ENCODE data around the gene ST6GALNAC5. TPM values are rescaled to one million over a fixed set of nuclear protein-coding genes. Genes with fewer than 3 reads are reported as not detected.

The ST6GALNAC5 gene
- polyA plus RNA-seq, 1 donor, result 6.1 TPM

GRCh38 chr1:77025599-77025998 lies 158.3 kb downstream of the ST6GALNAC5 start:
- Histone ChIP-seq H3K4me1 (ENCODE audit: control insufficient read depth, insufficient read depth, low read length) (no peaks in the 10 kb centered on the region), H3K36me3 (ENCODE audit: control insufficient read depth, insufficient read depth, low read length) (no peaks in the 10 kb centered on the region), H3K27me3 (ENCODE audit: control insufficient read depth, insufficient read depth, low read length) (peaks cover 3% of the 10 kb centered on the region), H3K4me3 (ENCODE audit: low read length) (no peak overlapping the region), H3K27ac (ENCODE audit: low read length) (no peak overlapping the region), H3K9me3 (ENCODE audit: control insufficient read depth, low read depth, low read length) (no peaks in the 10 kb centered on the region)
- DNase-seq, result no peak
- WGBS (ENCODE audit: insufficient coverage, low lambda C conversion rate), result no CpG with 5 or more reads among the region's 5 CpGs

DNA sequence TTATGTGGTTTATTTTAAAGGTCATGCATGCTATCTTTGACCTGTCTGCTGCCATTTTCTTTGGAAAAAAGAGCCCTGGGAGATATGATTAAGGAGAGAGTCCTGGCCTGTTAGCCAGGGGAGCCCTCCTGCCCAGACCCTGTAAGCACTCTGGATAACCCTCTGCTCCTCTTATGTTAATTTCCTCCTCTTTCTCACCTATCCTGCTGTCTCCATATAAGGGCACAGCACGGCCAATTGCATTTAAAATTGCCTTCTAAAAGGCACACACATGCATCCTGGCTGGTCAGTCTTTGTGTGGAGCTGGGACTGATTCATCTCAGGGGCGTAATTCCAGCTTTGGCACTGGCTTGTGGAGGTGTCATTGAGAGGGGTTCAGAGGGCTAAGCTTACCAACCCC lies 158.9 kb downstream of the ST6GALNAC5 start:
- Histone ChIP-seq H3K4me1 (ENCODE audit: control insufficient read depth, insufficient read depth, low read length) (no peaks in the 10 kb centered on the region), H3K27ac (ENCODE audit: low read length) (no peak overlapping the region), H3K36me3 (ENCODE audit: control insufficient read depth, insufficient read depth, low read length) (no peaks in the 10 kb centered on the region), H3K27me3 (ENCODE audit: control insufficient read depth, insufficient read depth, low read length) (peaks cover 3% of the 10 kb centered on the region), H3K9me3 (ENCODE audit: control insufficient read depth, low read depth, low read length) (no peaks in the 10 kb centered on the region), H3K4me3 (ENCODE audit: low read length) (no peak overlapping the region)
- no peak for DNase-seq
- WGBS (ENCODE audit: insufficient coverage, low lambda C conversion rate), result no CpG with 5 or more reads among the region's 2 CpGs

DNA sequence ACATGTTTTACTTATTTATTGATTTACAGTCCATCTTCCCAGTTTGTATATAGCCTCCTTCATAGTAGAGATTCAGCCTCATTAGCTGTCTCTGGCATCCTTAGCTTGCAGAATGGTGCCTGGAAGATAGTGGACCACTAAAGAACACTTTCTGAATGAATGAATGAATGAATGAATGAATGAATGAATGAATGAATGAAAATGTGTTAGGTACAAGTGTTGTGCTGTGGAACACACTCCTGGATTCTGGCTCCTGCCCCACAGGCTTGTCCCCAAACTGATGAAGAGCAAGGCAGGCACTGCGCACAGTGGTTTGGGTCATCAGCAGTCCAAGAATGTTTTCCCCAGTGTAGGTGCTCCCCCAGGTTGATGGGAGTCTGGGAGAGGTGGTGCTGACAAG lies 159.4 kb downstream of the ST6GALNAC5 start:
- Histone ChIP-seq H3K9me3 (ENCODE audit: control insufficient read depth, low read depth, low read length) (no peaks in the 10 kb centered on the region), H3K4me3 (ENCODE audit: low read length) (no peak overlapping the region), H3K27me3 (ENCODE audit: control insufficient read depth, insufficient read depth, low read length) (peaks cover 3% of the 10 kb centered on the region), H3K36me3 (ENCODE audit: control insufficient read depth, insufficient read depth, low read length) (no peaks in the 10 kb centered on the region), H3K4me1 (ENCODE audit: control insufficient read depth, insufficient read depth, low read length) (no peaks in the 10 kb centered on the region), H3K27ac (ENCODE audit: low read length) (no peak overlapping the region)
- DNase-seq, result no peak
- no CpG with 5 or more reads among the region's 1 CpG for WGBS (ENCODE audit: insufficient coverage, low lambda C conversion rate)

DNA sequence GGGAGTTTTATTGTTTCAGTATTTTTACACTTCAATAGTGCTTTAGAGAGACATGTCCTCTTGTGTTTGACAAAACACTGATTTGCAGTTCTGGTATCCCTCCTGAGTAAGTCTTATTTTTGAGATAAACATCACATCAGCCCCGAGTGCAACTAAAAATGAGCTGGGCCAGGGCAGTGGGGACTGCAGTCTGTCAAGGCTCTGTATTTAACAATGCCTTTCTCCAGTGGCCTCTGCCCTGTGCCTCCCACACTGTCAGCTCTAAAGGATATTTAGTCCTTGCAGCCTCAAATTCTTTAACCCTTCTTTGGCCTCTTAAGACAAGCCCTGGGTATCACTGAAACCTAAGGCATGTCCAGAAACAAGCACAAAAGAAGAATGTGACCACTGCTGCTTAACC lies 160.6 kb downstream of the ST6GALNAC5 start:
- no peak overlapping the region for H3K4me3 ChIP-seq (ENCODE audit: low read length)
- H3K27ac ChIP-seq (ENCODE audit: low read length), result no peak overlapping the region
- peaks cover 3% of the 10 kb centered on the region for H3K27me3 ChIP-seq (ENCODE audit: control insufficient read depth, insufficient read depth, low read length)
- DNase-seq, result no peak
- no CpG with 5 or more reads among the region's 1 CpG for WGBS (ENCODE audit: insufficient coverage, low lambda C conversion rate)
- H3K36me3 ChIP-seq (ENCODE audit: control insufficient read depth, insufficient read depth, low read length), result no peaks in the 10 kb centered on the region
- H3K9me3 ChIP-seq (ENCODE audit: control insufficient read depth, low read depth, low read length), result no peaks in the 10 kb centered on the region
- H3K4me1 ChIP-seq (ENCODE audit: control insufficient read depth, insufficient read depth, low read length), result no peaks in the 10 kb centered on the region

GRCh38 chr1:77030401-77031105 lies 163.3 kb downstream of the ST6GALNAC5 start:
- Histone ChIP-seq H3K4me1 (ENCODE audit: control insufficient read depth, insufficient read depth, low read length) (no peaks in the 10 kb centered on the region), H3K27ac (ENCODE audit: low read length) (no peak overlapping the region), H3K36me3 (ENCODE audit: control insufficient read depth, insufficient read depth, low read length) (no peaks in the 10 kb centered on the region), H3K27me3 (ENCODE audit: control insufficient read depth, insufficient read depth, low read length) (peaks cover 3% of the 10 kb centered on the region), H3K9me3 (ENCODE audit: control insufficient read depth, low read depth, low read length) (no peaks in the 10 kb centered on the region), H3K4me3 (ENCODE audit: low read length) (no peak overlapping the region)
- DNase-seq, result no peak
- WGBS (ENCODE audit: insufficient coverage, low lambda C conversion rate), result 94% methylated on average over 3 of the region's 5 CpGs

- Histone ChIP-seq H3K4me3 (ENCODE audit: low read length) (no peak overlapping the region), H3K27me3 (ENCODE audit: control insufficient read depth, insufficient read depth, low read length) (peaks cover 3% of the 10 kb centered on the region), H3K36me3 (ENCODE audit: control insufficient read depth, insufficient read depth, low read length) (no peaks in the 10 kb centered on the region), H3K9me3 (ENCODE audit: control insufficient read depth, low read depth, low read length) (no peaks in the 10 kb centered on the region), H3K27ac (ENCODE audit: low read length) (no peak overlapping the region), H3K4me1 (ENCODE audit: control insufficient read depth, insufficient read depth, low read length) (no peaks in the 10 kb centered on the region)
- DNase-seq, result peak in 1 of 2 donors; percentile 23
- WGBS (ENCODE audit: insufficient coverage, low lambda C conversion rate), result 0% methylated on average over 1 of the region's 3 CpGs
These were observed 163.9 kb downstream of the ST6GALNAC5 start for GRCh38 chr1:77031106-77031662.

- 66% methylated on average over 2 of the region's 2 CpGs for WGBS (ENCODE audit: insufficient coverage, low lambda C conversion rate)
- no peak for DNase-seq
- Histone ChIP-seq H3K27me3 (ENCODE audit: control insufficient read depth, insufficient read depth, low read length) (no peaks in the 10 kb centered on the region), H3K9me3 (ENCODE audit: control insufficient read depth, low read depth, low read length) (no peaks in the 10 kb centered on the region), H3K36me3 (ENCODE audit: control insufficient read depth, insufficient read depth, low read length) (no peaks in the 10 kb centered on the region), H3K4me1 (ENCODE audit: control insufficient read depth, insufficient read depth, low read length) (no peaks in the 10 kb centered on the region), H3K4me3 (ENCODE audit: low read length) (no peak overlapping the region), H3K27ac (ENCODE audit: low read length) (no peak overlapping the region)
These were observed 169.3 kb downstream of the ST6GALNAC5 start for GRCh38 chr1:77036560-77036959.

GRCh38 chr1:77037038-77037437 lies 169.8 kb downstream of the ST6GALNAC5 start:
- Histone ChIP-seq H3K9me3 (ENCODE audit: control insufficient read depth, low read depth, low read length) (no peaks in the 10 kb centered on the region), H3K4me1 (ENCODE audit: control insufficient read depth, insufficient read depth, low read length) (no peaks in the 10 kb centered on the region), H3K27me3 (ENCODE audit: control insufficient read depth, insufficient read depth, low read length) (no peaks in the 10 kb centered on the region), H3K27ac (ENCODE audit: low read length) (no peak overlapping the region), H3K36me3 (ENCODE audit: control insufficient read depth, insufficient read depth, low read length) (no peaks in the 10 kb centered on the region), H3K4me3 (ENCODE audit: low read length) (no peak overlapping the region)
- no peak for DNase-seq

DNA sequence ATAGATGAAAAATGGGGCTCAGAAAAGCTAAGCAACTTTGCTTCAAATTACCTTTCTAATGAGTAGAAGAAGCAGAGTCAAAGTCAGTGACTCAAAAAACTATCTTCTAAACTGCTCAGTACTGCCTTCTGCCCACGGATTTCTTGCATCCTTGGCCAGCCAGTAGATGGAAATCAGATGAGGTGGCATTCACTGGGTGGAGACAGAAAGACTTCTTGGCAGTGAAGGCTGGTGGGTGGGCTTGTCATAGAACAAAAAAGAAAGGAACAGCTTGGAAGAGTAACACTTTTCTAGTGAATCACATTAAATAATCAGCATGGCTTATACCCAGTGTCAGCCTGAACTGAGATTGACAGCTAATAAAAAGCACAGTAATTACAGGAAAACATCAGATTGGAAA lies 170.7 kb downstream of the ST6GALNAC5 start:
- DNase-seq, result no peak
- Histone ChIP-seq H3K9me3 (ENCODE audit: control insufficient read depth, low read depth, low read length) (no peaks in the 10 kb centered on the region), H3K27me3 (ENCODE audit: control insufficient read depth, insufficient read depth, low read length) (no peaks in the 10 kb centered on the region), H3K36me3 (ENCODE audit: control insufficient read depth, insufficient read depth, low read length) (no peaks in the 10 kb centered on the region), H3K4me1 (ENCODE audit: control insufficient read depth, insufficient read depth, low read length) (no peaks in the 10 kb centered on the region), H3K4me3 (ENCODE audit: low read length) (no peak overlapping the region), H3K27ac (ENCODE audit: low read length) (no peak overlapping the region)
- no CpG with 5 or more reads among the region's 1 CpG for WGBS (ENCODE audit: insufficient coverage, low lambda C conversion rate)

- H3K9me3 ChIP-seq (ENCODE audit: control insufficient read depth, low read depth, low read length), result no peaks in the 10 kb centered on the region
- WGBS (ENCODE audit: insufficient coverage, low lambda C conversion rate), result no CpG with 5 or more reads among the region's 1 CpG
- no peak for DNase-seq
- H3K36me3 ChIP-seq (ENCODE audit: control insufficient read depth, insufficient read depth, low read length), result no peaks in the 10 kb centered on the region
- no peaks in the 10 kb centered on the region for H3K27me3 ChIP-seq (ENCODE audit: control insufficient read depth, insufficient read depth, low read length)
- H3K4me1 ChIP-seq (ENCODE audit: control insufficient read depth, insufficient read depth, low read length), result no peaks in the 10 kb centered on the region
- no peak overlapping the region for H3K4me3 ChIP-seq (ENCODE audit: low read length)
- no peak overlapping the region for H3K27ac ChIP-seq (ENCODE audit: low read length)
These were observed 171.8 kb downstream of the ST6GALNAC5 start for GRCh38 chr1:77039111-77039510.

DNA sequence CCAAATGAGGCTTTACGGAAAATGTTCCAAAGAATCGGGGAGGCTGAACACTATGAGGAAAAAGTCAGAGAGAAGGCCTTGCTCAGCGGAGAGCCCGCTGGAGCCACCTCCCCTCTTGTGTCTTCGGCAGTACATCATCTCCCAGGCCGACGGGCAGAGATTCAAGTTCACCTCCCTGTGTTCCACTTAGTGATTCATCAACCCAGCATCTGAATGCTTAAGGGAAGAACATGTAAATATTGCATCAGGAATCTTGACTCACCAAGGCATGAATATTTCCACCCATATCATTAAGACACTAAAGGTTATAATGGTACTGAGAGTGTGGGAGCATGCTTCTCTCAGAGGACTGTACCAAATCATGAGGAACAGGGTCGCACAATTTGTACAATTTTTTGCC lies 172.5 kb downstream of the ST6GALNAC5 start:
- H3K36me3 ChIP-seq (ENCODE audit: control insufficient read depth, insufficient read depth, low read length), result no peaks in the 10 kb centered on the region
- no peak overlapping the region for H3K27ac ChIP-seq (ENCODE audit: low read length)
- no peak for DNase-seq
- H3K4me3 ChIP-seq (ENCODE audit: low read length), result no peak overlapping the region
- H3K4me1 ChIP-seq (ENCODE audit: control insufficient read depth, insufficient read depth, low read length), result no peaks in the 10 kb centered on the region
- WGBS (ENCODE audit: insufficient coverage, low lambda C conversion rate), result 100% methylated on average over 1 of the region's 8 CpGs
- H3K27me3 ChIP-seq (ENCODE audit: control insufficient read depth, insufficient read depth, low read length), result no peaks in the 10 kb centered on the region
- no peaks in the 10 kb centered on the region for H3K9me3 ChIP-seq (ENCODE audit: control insufficient read depth, low read depth, low read length)

All from large intestine (tissue), 3 donors.